GM12891 (cell line): ENCODE measurements around the gene ZFYVE9.
"Not testable (repeated sequence)": the region's sequence is repeated elsewhere in the genome, so short reads cannot be mapped to it uniquely, and the experiment has no call there.

Source experiments
- POLR2A ChIP-seq: IDR thresholded peaks from 2 replicates; pipeline ENCODE4 v1.6.1; 2011; ENCODE audit warnings: low read depth, low read length, control low read depth
- POLR2AphosphoS5 ChIP-seq: IDR thresholded peaks from 2 replicates; pipeline ENCODE4 v1.6.1; 2011; ENCODE audit warnings: low read depth, low read length, control low read depth
- SPI1 ChIP-seq: IDR thresholded peaks from 2 replicates; pipeline ENCODE4 v1.6.1; 2011; ENCODE audit warnings: low read depth, low read length, control low read depth
- TAF1 ChIP-seq: IDR thresholded peaks from 2 replicates; pipeline ENCODE4 v1.6.1; 2011; ENCODE audit warnings: low read depth, low read length, control low read depth

DNA sequence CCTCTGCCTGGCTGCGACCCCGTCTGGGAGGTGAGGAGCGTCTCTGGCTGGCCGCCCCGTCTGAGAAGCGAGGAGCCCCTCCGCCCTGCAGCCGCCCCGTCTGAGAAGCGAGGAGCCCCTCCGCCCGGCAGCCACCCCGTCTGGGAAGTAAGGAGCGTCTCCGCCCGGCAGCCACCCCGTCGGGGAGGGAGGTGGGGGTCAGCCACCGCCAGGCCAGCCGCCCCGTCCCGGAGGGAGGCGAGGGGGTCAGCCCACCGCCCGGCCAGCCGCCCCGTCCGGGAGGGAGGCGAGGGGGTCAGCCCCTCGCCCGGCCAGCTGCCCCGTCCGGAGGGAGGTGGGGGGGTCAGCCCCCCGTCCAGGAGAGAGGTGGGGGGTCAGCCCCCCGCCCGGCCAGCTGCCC, 39.9 kb downstream of the ZFYVE9 start:
- TF ChIP-seq POLR2A, POLR2AphosphoS5, TAF1, SPI1: not testable (repeated sequence)
